Upper lobe of left lung (tissue), 6 donors: ENCODE results near the gene MINDY1. TPM values are rescaled to one million over a fixed set of nuclear protein-coding genes. Genes with fewer than 3 reads are reported as not detected.
A peak's percentile ranks its signal among the peaks of the same experiment; 100 is the strongest.

Experiments
- ATAC-seq, 2 donors: fragments of 200-7000 bp; cut with Tn5 transposase; one replicate each; pipeline ENCODE4 v1.9.1; 2022; ENCODE audit warnings: mild to moderate bottlenecking in 2 of 2, moderate library complexity in 2 of 2; ENCODE audit not compliant: low FRiP score in 2 of 2
- DNase-seq, 2 donors: peaks; one replicate each; pipeline ENCODE4 v3.0.0-alpha.2; 2019 to 2020
- H3K27ac ChIP-seq, 4 donors: fragments of 200-600 bp; sonication (generic); one replicate each; pipeline ENCODE4 v1.5.1; 2016 to 2019
- H3K27me3 ChIP-seq, 4 donors: fragments of 200-600 bp; sonication (generic); one replicate each; pipeline ENCODE4 v1.5.1; 2017 to 2019
- H3K36me3 ChIP-seq, 4 donors: fragments of 200-600 bp; sonication (generic); one replicate each; pipeline ENCODE4 v1.5.1; 2016 to 2019
- H3K4me1 ChIP-seq, 4 donors: fragments of 200-600 bp; sonication (generic); one replicate each; pipeline ENCODE4 v1.5.1; 2018 to 2019
- H3K4me3 ChIP-seq, 4 donors: fragments of 200-600 bp; sonication (generic); one replicate each; pipeline ENCODE4 v1.5.1; 2017 to 2019; ENCODE audit warnings: mild to moderate bottlenecking in 2 of 4, moderate library complexity in 1 of 4
- H3K9me3 ChIP-seq, 4 donors: fragments of 200-600 bp; sonication (generic); one replicate each; pipeline ENCODE4 v1.5.1; 2018 to 2019
- EP300 ChIP-seq, 4 donors: sonication (generic); formaldehyde crosslinking; IDR thresholded peaks; one replicate each; pipeline ENCODE4 v1.5.1; 2017; ENCODE audit warnings: antibody characterized with exemption in 4 of 4, control low read depth in 2 of 4
- POLR2A ChIP-seq, 4 donors: fragments of 450-650 bp; IDR thresholded peaks; one replicate each; pipeline ENCODE4 v1.5.1; 2016 to 2017; ENCODE audit warnings: antibody characterized with exemption in 4 of 4, mild to moderate bottlenecking in 2 of 4
- POLR2AphosphoS5 ChIP-seq, 2 donors: sonication (generic); formaldehyde crosslinking; IDR thresholded peaks; one replicate each; pipeline ENCODE4 v1.5.1; 2017; ENCODE audit warnings: antibody characterized with exemption in 2 of 2
- WGBS, 2 donors: methylation state at CpG; one replicate each; pipeline ENCODE4 v1.1.5; 2017 to 2018; 5-methylcytosine and 5-hydroxymethylcytosine counted together
- total RNA-seq, 6 donors: library from RNA; depleted of rRNA in 4 of 6; stranded (reverse); fragments of >200 nt in 4 of 6; gene quantifications; one replicate each; pipeline versions ENCODE4 v1.1.0 to v1.2.1, GENCODE V29; 2016 to 2021
- TF ChIP-seq, protein P1 (sequence below), 6 experiments: fragments of 450-650 bp in 4 of 6; fragments of 200-600 bp in 2 of 6; sonication (generic) in 2 of 6; IDR thresholded peaks; one replicate each; pipeline ENCODE4 v1.5.1; 2016 to 2019; ENCODE audit warnings: antibody characterized with exemption in 6 of 6
- donor health status: DM: no; HTN: no; CAD: no; lungs with moderate emphysema.
- donor health status: DM: no; HTN: yes; CAD: no; lungs with severe emphysema.

Gene MINDY1
- total RNA-seq, 6 donors from 2014 or later: 14.5 to 34.3 (median 26.9) TPM

- ATAC-seq: no peak
- 63 to 69% methylated on average over 3 to 6 of the region's 6 CpGs for WGBS, 2 donors
- Histone ChIP-seq H3K9me3 (no peaks in the 10 kb centered on the region), H3K36me3 (peaks cover 21 to 24% (median 23%) of the 10 kb centered on the region in 4 donors), H3K27ac (peak overlapping the region; percentile 93 to 99 (median 96)), H3K4me3 (peak overlapping the region in 3 of 4 donors; percentile 81 to 91 (median 90)), H3K27me3 (no peaks in the 10 kb centered on the region), H3K4me1 (peaks cover 42 to 75% (median 55%) of the 10 kb centered on the region in 4 donors)
- TF ChIP-seq POLR2A (IDR thresholded peaks at IDR 0.05): peak in 1 of 4 donors; percentile 4
- TF ChIP-seq, protein P1, sequence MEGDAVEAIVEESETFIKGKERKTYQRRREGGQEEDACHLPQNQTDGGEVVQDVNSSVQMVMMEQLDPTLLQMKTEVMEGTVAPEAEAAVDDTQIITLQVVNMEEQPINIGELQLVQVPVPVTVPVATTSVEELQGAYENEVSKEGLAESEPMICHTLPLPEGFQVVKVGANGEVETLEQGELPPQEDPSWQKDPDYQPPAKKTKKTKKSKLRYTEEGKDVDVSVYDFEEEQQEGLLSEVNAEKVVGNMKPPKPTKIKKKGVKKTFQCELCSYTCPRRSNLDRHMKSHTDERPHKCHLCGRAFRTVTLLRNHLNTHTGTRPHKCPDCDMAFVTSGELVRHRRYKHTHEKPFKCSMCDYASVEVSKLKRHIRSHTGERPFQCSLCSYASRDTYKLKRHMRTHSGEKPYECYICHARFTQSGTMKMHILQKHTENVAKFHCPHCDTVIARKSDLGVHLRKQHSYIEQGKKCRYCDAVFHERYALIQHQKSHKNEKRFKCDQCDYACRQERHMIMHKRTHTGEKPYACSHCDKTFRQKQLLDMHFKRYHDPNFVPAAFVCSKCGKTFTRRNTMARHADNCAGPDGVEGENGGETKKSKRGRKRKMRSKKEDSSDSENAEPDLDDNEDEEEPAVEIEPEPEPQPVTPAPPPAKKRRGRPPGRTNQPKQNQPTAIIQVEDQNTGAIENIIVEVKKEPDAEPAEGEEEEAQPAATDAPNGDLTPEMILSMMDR (IDR thresholded peaks at IDR 0.05): peak in 3 of 6 experiments; percentile 24 to 36 (median 29)
- no peak for TF ChIP-seq POLR2AphosphoS5 (IDR thresholded peaks at IDR 0.05)
- no peak for TF ChIP-seq EP300 (IDR thresholded peaks at IDR 0.05)
- peak in 1 of 2 donors; percentile 49 for DNase-seq
Measured at GRCh38 chr1:150971583-150972416, 34.9 kb downstream of the MINDY1 start.

- 31 to 57% methylated on average over 11 of the region's 11 CpGs for WGBS, 2 donors
- Histone ChIP-seq H3K4me3 (peak overlapping the region in 2 of 4 donors; percentile 90 to 91), H3K27me3 (no peaks in the 10 kb centered on the region), H3K27ac (peak overlapping the region; percentile 93 to 99 (median 96)), H3K4me1 (peaks cover 35 to 67% (median 50%) of the 10 kb centered on the region in 4 donors), H3K36me3 (peaks cover 29 to 32% (median 31%) of the 10 kb centered on the region in 4 donors), H3K9me3 (no peaks in the 10 kb centered on the region)
- DNase-seq (peak in 1 of 2 donors; percentile 94), ATAC-seq (peak; percentile 77 to 86)
- TF ChIP-seq POLR2AphosphoS5 (IDR thresholded peaks at IDR 0.05) (peak; percentile 52 to 77), POLR2A (IDR thresholded peaks at IDR 0.05) (peak in 1 of 4 donors; percentile 7), EP300 (IDR thresholded peaks at IDR 0.05) (peak in 2 of 4 donors; percentile 39 to 75)
- TF ChIP-seq, protein P1 (IDR thresholded peaks at IDR 0.05): no peak
Measured at GRCh38 chr1:150970808-150971582, 35.7 kb downstream of the MINDY1 start.

- H3K36me3 ChIP-seq: peaks cover 38 to 45% (median 44%) of the 10 kb centered on the region in 4 donors
- peak overlapping the region in 3 of 4 donors; percentile 32 to 99 (median 93) for H3K27ac ChIP-seq
- DNase-seq (no peak), ATAC-seq (no peak)
- peaks cover 32 to 55% (median 45%) of the 10 kb centered on the region in 4 donors for H3K4me1 ChIP-seq
- TF ChIP-seq, protein P1 (IDR thresholded peaks at IDR 0.05): no peak
- TF ChIP-seq EP300 (IDR thresholded peaks at IDR 0.05) (no peak), POLR2AphosphoS5 (IDR thresholded peaks at IDR 0.05) (no peak), POLR2A (IDR thresholded peaks at IDR 0.05) (no peak)
- 66 to 74% methylated on average over 3 of the region's 3 CpGs for WGBS, 2 donors
- H3K9me3 ChIP-seq: no peaks in the 10 kb centered on the region
- H3K27me3 ChIP-seq: no peaks in the 10 kb centered on the region
- no peak overlapping the region for H3K4me3 ChIP-seq
Measured at GRCh38 chr1:150969626-150970025, 37.1 kb downstream of the MINDY1 start.

GRCh38 chr1:150968491-150968890 is 38.2 kb downstream of the MINDY1 start:
- no peak overlapping the region for H3K4me3 ChIP-seq
- WGBS, 2 donors: 85 to 95% methylated on average over 4 of the region's 4 CpGs
- H3K27me3 ChIP-seq: no peaks in the 10 kb centered on the region
- H3K9me3 ChIP-seq: no peaks in the 10 kb centered on the region
- ATAC-seq (no peak), DNase-seq (no peak)
- peak overlapping the region in 2 of 4 donors; percentile 27 to 55 for H3K27ac ChIP-seq
- peaks cover 49 to 57% (median 54%) of the 10 kb centered on the region in 4 donors for H3K36me3 ChIP-seq
- TF ChIP-seq POLR2A (IDR thresholded peaks at IDR 0.05): no peak
- TF ChIP-seq, protein P1 (IDR thresholded peaks at IDR 0.05): no peak
- TF ChIP-seq POLR2AphosphoS5 (IDR thresholded peaks at IDR 0.05): no peak
- TF ChIP-seq EP300 (IDR thresholded peaks at IDR 0.05): no peak
- H3K4me1 ChIP-seq: peaks cover 32 to 53% (median 44%) of the 10 kb centered on the region in 4 donors
